Measurements from ENCODE around the gene TRIM71. TPM values are rescaled to one million over a fixed set of nuclear protein-coding genes. Genes with fewer than 3 reads are reported as not detected.

TRIM71 gene
- total and polyA plus RNA-seq, 2 of the 13 experiments (the other 11 are each of a cell fraction or from before 2014, with no cell fraction given) = 21.7 to 76.9 TPM

GRCh38 chr3:32825601-32826375 is 8.0 kb downstream of the TRIM71 start (continued):
- TF ChIP-seq, protein P1, sequence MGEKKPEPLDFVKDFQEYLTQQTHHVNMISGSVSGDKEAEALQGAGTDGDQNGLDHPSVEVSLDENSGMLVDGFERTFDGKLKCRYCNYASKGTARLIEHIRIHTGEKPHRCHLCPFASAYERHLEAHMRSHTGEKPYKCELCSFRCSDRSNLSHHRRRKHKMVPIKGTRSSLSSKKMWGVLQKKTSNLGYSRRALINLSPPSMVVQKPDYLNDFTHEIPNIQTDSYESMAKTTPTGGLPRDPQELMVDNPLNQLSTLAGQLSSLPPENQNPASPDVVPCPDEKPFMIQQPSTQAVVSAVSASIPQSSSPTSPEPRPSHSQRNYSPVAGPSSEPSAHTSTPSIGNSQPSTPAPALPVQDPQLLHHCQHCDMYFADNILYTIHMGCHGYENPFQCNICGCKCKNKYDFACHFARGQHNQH (CRISPR knock-in tag; IDR thresholded peaks at IDR 0.05) = no peak
- no peak for TF ChIP-seq CEBPG (CRISPR knock-in tag; IDR thresholded peaks at IDR 0.05)
- no peak for TF ChIP-seq ZNF576 (CRISPR knock-in tag; IDR thresholded peaks at IDR 0.05)
- no peak for TF ChIP-seq ZFP36 (IDR thresholded peaks at IDR 0.05; ENCODE audit: borderline replicate concordance, low read depth, low read length, partially characterized antibody)
- TF ChIP-seq MBD4 (IDR thresholded peaks at IDR 0.05; ENCODE audit: borderline replicate concordance, low read length) = no peak
- TF ChIP-seq ZNF737 (CRISPR knock-in tag; IDR thresholded peaks at IDR 0.05; ENCODE audit: borderline replicate concordance) = no peak
- TF ChIP-seq ZZZ3 (CRISPR knock-in tag; IDR thresholded peaks at IDR 0.05; ENCODE audit: borderline replicate concordance) = no peak
- TF ChIP-seq, protein P2, sequence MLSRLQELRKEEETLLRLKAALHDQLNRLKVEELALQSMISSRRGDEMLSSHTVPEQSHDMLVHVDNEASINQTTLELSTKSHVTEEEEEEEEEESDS (CRISPR knock-in tag; IDR thresholded peaks at IDR 0.05; ENCODE audit: borderline replicate concordance) = no peak
- 0 out of 2 replicates have a peak, but pooled peaks have one; percentile 18 for TF ChIP-seq SPEN (CRISPR knock-in tag; IDR thresholded peaks at IDR 0.05; ENCODE audit: low read depth)
- TF ChIP-seq HNRNPH1 (optimal IDR thresholded peaks at IDR 0.05; ENCODE audit: low read depth, low read length) = no peak
- TF ChIP-seq, protein P3, sequence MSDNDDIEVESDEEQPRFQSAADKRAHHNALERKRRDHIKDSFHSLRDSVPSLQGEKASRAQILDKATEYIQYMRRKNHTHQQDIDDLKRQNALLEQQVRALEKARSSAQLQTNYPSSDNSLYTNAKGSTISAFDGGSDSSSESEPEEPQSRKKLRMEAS (IDR thresholded peaks at IDR 0.05) = 0 out of 2 replicates have a peak, but pooled peaks have one; percentile 29
- TF ChIP-seq, protein P4, sequence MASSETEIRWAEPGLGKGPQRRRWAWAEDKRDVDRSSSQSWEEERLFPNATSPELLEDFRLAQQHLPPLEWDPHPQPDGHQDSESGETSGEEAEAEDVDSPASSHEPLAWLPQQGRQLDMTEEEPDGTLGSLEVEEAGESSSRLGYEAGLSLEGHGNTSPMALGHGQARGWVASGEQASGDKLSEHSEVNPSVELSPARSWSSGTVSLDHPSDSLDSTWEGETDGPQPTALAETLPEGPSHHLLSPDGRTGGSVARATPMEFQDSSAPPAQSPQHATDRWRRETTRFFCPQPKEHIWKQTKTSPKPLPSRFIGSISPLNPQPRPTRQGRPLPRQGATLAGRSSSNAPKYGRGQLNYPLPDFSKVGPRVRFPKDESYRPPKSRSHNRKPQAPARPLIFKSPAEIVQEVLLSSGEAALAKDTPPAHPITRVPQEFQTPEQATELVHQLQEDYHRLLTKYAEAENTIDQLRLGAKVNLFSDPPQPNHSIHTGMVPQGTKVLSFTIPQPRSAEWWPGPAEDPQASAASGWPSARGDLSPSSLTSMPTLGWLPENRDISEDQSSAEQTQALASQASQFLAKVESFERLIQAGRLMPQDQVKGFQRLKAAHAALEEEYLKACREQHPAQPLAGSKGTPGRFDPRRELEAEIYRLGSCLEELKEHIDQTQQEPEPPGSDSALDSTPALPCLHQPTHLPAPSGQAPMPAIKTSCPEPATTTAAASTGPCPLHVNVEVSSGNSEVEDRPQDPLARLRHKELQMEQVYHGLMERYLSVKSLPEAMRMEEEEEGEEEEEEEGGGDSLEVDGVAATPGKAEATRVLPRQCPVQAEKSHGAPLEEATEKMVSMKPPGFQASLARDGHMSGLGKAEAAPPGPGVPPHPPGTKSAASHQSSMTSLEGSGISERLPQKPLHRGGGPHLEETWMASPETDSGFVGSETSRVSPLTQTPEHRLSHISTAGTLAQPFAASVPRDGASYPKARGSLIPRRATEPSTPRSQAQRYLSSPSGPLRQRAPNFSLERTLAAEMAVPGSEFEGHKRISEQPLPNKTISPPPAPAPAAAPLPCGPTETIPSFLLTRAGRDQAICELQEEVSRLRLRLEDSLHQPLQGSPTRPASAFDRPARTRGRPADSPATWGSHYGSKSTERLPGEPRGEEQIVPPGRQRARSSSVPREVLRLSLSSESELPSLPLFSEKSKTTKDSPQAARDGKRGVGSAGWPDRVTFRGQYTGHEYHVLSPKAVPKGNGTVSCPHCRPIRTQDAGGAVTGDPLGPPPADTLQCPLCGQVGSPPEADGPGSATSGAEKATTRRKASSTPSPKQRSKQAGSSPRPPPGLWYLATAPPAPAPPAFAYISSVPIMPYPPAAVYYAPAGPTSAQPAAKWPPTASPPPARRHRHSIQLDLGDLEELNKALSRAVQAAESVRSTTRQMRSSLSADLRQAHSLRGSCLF (CRISPR knock-in tag; IDR thresholded peaks at IDR 0.05; ENCODE audit: borderline replicate concordance) = no peak
- TF ChIP-seq, protein P5, sequence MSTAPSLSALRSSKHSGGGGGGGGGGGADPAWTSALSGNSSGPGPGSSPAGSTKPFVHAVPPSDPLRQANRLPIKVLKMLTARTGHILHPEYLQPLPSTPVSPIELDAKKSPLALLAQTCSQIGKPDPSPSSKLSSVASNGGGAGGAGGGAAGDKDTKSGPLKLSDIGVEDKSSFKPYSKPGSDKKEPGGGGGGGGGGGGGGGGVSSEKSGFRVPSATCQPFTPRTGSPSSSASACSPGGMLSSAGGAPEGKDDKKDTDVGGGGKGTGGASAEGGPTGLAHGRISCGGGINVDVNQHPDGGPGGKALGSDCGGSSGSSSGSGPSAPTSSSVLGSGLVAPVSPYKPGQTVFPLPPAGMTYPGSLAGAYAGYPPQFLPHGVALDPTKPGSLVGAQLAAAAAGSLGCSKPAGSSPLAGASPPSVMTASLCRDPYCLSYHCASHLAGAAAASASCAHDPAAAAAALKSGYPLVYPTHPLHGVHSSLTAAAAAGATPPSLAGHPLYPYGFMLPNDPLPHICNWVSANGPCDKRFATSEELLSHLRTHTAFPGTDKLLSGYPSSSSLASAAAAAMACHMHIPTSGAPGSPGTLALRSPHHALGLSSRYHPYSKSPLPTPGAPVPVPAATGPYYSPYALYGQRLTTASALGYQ (CRISPR knock-in tag; IDR thresholded peaks at IDR 0.05) = no peak
- TF ChIP-seq ZNF713 (CRISPR knock-in tag; IDR thresholded peaks at IDR 0.05) = no peak
- no peak for TF ChIP-seq ZNF326 (CRISPR knock-in tag; IDR thresholded peaks at IDR 0.05; ENCODE audit: borderline replicate concordance)
- peak; percentile 28; the same call in 1 of the 2 replicates for TF ChIP-seq PATZ1 (CRISPR knock-in tag; IDR thresholded peaks at IDR 0.05)

All from HepG2 (cell line).